A549 (cell line): ENCODE measurements around the gene RAPGEF5. TPM values are rescaled to one million over a fixed set of nuclear protein-coding genes. Genes with fewer than 3 reads are reported as not detected.

Experiments used
- ATAC-seq, 2 experiments: fragments of 200-7000 bp in 1 of 2; fragments of >200 bp in 1 of 2; cut with Nextera tagmentation in 1 of 2; cut with Tn5 transposase in 1 of 2; 3 replicates each; pipeline versions ENCODE4 v1.8.0 to v1.9.1; 2018 to 2020; ENCODE audit warnings: mild to moderate bottlenecking in 1 of 2, moderate library complexity in 1 of 2
- CTCF ChIA-PET: fragments of 300-600 bp; sonication (Branson Sonifier 250); formaldehyde crosslinking; extraction: SDS; loops from one replicate; lab custom pipeline; 2021; ENCODE audit warnings: antibody characterized with exemption, inconsistent platforms; lab: Yijun Ruan, JAX
- POLR2A ChIA-PET: fragments of 350-600 bp; formaldehyde crosslinking; extraction: SDS; loops from one replicate; lab custom pipeline; 2021; ENCODE audit warnings: antibody characterized with exemption, inconsistent platforms; lab: Yijun Ruan, JAX
- DNase-seq, 2 experiments: peaks; one replicate each; pipeline versions ENCODE4 v3.0.0 to v3.0.0-alpha.2; 2011 to 2016; ENCODE audit warnings: low read depth in 1 of 2, low spot score in 1 of 2
- FAIRE-seq: peaks from 2 replicates; lab custom pipeline; 2011; peaks lifted over from hg19 to GRCh38; lab: Jason Lieb, UNC
- H3K27ac ChIP-seq, 2 experiments: fragments of >200 bp; sonication (Bioruptor Twin); formaldehyde crosslinking; 3 replicates each; pipeline ENCODE4 v1.5.1; 2016 to 2017
- H3K4me1 ChIP-seq: fragments of >200 bp; sonication (Bioruptor Twin); formaldehyde crosslinking; 3 replicates; pipeline ENCODE4 v1.6.1; 2016
- H3K4me2 ChIP-seq: fragments of >200 bp; sonication (Bioruptor Twin); formaldehyde crosslinking; 3 replicates; pipeline ENCODE4 v1.6.1; 2016
- H3K4me3 ChIP-seq: fragments of >200 bp; sonication (Bioruptor Twin); formaldehyde crosslinking; 3 replicates; pipeline ENCODE4 v1.5.1; 2016
- H3K9me3 ChIP-seq: fragments of >200 bp; sonication (Bioruptor Twin); formaldehyde crosslinking; 3 replicates; pipeline ENCODE4 v1.6.1; 2016
- BCL3 ChIP-seq: fragments of >200 bp; sonication (Bioruptor Twin); formaldehyde crosslinking; IDR thresholded peaks from 3 replicates; pipeline ENCODE4 v1.6.1; 2016
- BHLHE40 ChIP-seq: IDR thresholded peaks from 2 replicates; pipeline ENCODE4 v1.6.1; 2012; ENCODE audit warnings: low read depth, low read length, inconsistent platforms
- E2F6 ChIP-seq: IDR thresholded peaks from 2 replicates; pipeline ENCODE4 v1.6.1; 2012; ENCODE audit warnings: low read depth, borderline replicate concordance
- ELK1 ChIP-seq: fragments of 150-350 bp; IDR thresholded peaks from 2 replicates; pipeline ENCODE4 v1.6.1; 2014; ENCODE audit warnings: low read depth, mild to moderate bottlenecking, low read length
- FOSL2 ChIP-seq, 2 experiments: fragments of 450-650 bp in 1 of 2; fragments of >200 bp in 1 of 2; sonication (Bioruptor Twin) in 1 of 2; formaldehyde crosslinking; IDR thresholded peaks; 2 replicates each; pipeline versions ENCODE4 v1.5.0 to v1.6.1; 2016 to 2020; ENCODE audit warnings: mild to moderate bottlenecking in 1 of 2, moderate library complexity in 1 of 2
- FOXS1 ChIP-seq: fragments of 250-450 bp; sonication (Bioruptor Pico); IDR thresholded peaks from 2 replicates; pipeline ENCODE4 v1.5.0; 2020; ENCODE audit warnings: mild to moderate bottlenecking, moderate library complexity
- HDAC2 ChIP-seq: fragments of 200-600 bp; sonication (generic); IDR thresholded peaks from 2 replicates; pipeline ENCODE4 v1.6.1; 2016
- HOXB5 ChIP-seq: fragments of 250-450 bp; sonication (Bioruptor Pico); IDR thresholded peaks from 2 replicates; pipeline ENCODE4 v1.5.0; 2020; ENCODE audit warnings: mild to moderate bottlenecking, moderate library complexity
- NPAS2 ChIP-seq: fragments of 250-450 bp; sonication (Bioruptor Pico); IDR thresholded peaks from 2 replicates; pipeline ENCODE4 v1.8.0; 2022; ENCODE audit warnings: mild to moderate bottlenecking, moderate library complexity, borderline replicate concordance
- RAD21 ChIP-seq, 2 experiments: fragments of >200 bp in 1 of 2; sonication (Bioruptor Twin) in 1 of 2; formaldehyde crosslinking in 1 of 2; IDR thresholded peaks in 1 of 2; conservative IDR thresholded peaks in 1 of 2; 2 replicates in 1 of 2; 3 replicates in 1 of 2; pipeline ENCODE4 v1.6.1; 2012 to 2018; ENCODE audit warnings: inconsistent platforms in 1 of 2
- RARB ChIP-seq: fragments of 250-450 bp; sonication (Bioruptor Pico); IDR thresholded peaks from 2 replicates; pipeline ENCODE4 v1.8.0; 2021; ENCODE audit warnings: mild to moderate bottlenecking, moderate library complexity
- SMC3 ChIP-seq: fragments of >200 bp; sonication (Bioruptor Twin); formaldehyde crosslinking; IDR thresholded peaks from 3 replicates; pipeline ENCODE4 v1.6.1; 2018; ENCODE audit warnings: inconsistent platforms
- TP53 ChIP-seq: fragments of 250-450 bp; sonication (Bioruptor Pico); IDR thresholded peaks from 2 replicates; pipeline ENCODE4 v1.5.0; 2021; ENCODE audit warnings: mild to moderate bottlenecking, moderate library complexity
- ZNF302 ChIP-seq: fragments of 250-450 bp; sonication (Bioruptor Pico); IDR thresholded peaks from 2 replicates; pipeline ENCODE4 v1.9.0; 2021; ENCODE audit warnings: inconsistent platforms, mild to moderate bottlenecking, moderate library complexity
- WGBS: methylation state at CpG from one replicate; pipeline ENCODE4 v1.1.6; 2017; ENCODE audit errors: missing lambda C conversion rate; 5-methylcytosine and 5-hydroxymethylcytosine counted together
- polyA plus RNA-seq, 4 experiments: library from polyadenylated mRNA; depleted of rRNA in 3 of 4; stranded (reverse); fragments of >200 nt; fragmentation: RNase III in 1 of 4; extraction: RNeasy Plus Mini Kit Qiagen cat#74134 plus additional on column Dnase treatment in 1 of 4; gene quantifications; 2 replicates in 3 of 4; 3 replicates in 1 of 4; pipeline ENCODE4 v1.2.3, GENCODE V29; 2011 to 2017
- TF ChIP-seq, protein P1 (sequence below): fragments of 200-600 bp; sonication (generic); IDR thresholded peaks from 2 replicates; pipeline ENCODE4 v1.6.1; 2016; ENCODE audit warnings: antibody characterized with exemption, mild to moderate bottlenecking, moderate library complexity
- TF ChIP-seq, protein P2 (sequence below): fragments of >200 bp; sonication (Bioruptor Twin); formaldehyde crosslinking; IDR thresholded peaks from 2 replicates; pipeline ENCODE4 v1.6.1; 2016

Gene RAPGEF5
- polyA plus RNA-seq, 2 of the 4 experiments (the other 2 are of a cell fraction) = 0.03 to 0.14 TPM

DNA sequence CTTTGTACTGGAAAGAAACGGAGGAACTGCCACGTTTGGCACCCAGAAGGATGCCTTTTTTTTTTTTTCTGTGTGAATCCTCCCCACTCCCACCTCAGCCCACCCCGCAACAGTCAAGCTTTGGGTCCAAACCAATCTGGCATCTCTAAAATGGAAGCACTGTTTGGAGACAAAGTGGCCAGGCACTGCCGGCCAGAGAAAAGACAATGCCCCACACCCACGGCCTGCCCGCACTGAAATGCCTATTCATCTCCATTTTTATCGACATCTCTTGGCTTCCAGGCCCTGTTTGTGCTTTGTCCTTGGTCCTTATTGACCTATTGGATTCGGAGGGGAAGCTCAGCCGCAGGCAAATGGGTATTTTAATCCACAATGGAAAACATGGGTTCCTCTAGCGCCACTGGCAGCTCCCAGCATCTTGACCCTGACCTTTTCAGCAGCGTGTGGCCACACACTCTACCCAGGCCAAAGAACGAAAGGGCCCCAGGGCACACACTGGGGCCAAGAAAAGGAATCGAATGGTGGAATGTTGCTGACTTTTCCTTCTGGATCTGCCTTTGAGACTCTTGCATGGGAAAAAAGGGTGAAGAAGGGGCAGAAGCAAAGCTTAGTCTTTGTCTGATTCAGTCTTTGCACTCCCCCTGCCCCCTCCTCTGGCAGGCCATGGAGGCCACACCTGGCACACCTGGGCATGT, 248.7 kb downstream of the RAPGEF5 start:
- ChIA-PET POLR2A (no interaction called here), CTCF (interaction anchor here (0.8 to 4.4 kb wide), 5 partner anchors 62 to 393 kb away, joined by 3 to 82 read pairs (median 30); partner anchors contain the start of gene STEAP1B)
- Histone ChIP-seq H3K4me1 (no peaks in the 10 kb centered on the region), H3K4me2 (no peak overlapping the region), H3K4me3 (no peak overlapping the region), H3K9me3 (no peaks in the 10 kb centered on the region), H3K27ac (no peak overlapping the region)
- TF ChIP-seq FOXS1 (CRISPR knock-in tag) (no peak), ZNF302 (CRISPR knock-in tag) (no peak), FOSL2 (IDR thresholded peaks at IDR 0.05) (no peak), FOSL2 (CRISPR knock-in tag; IDR thresholded peaks at IDR 0.05) (no peak), BHLHE40 (no peak), TP53 (CRISPR knock-in tag) (no peak), BCL3 (no peak), SMC3 (no peak), HDAC2 (no peak), RAD21 (conservative IDR thresholded peaks at IDR 0.05 in 1 of 2, IDR thresholded peaks at IDR 0.05 in 1 of 2) (no peak), ELK1 (no peak), E2F6 (no peak)
- no peak for ATAC-seq
- DNase-seq = no peak
- FAIRE-seq = no peak
- WGBS = 21% methylated on average over 13 of the region's 13 CpGs

GRCh38 chr7:22105550-22105949, 251.4 kb downstream of the RAPGEF5 start:
- no peak for DNase-seq
- Histone ChIP-seq H3K4me1 (no peaks in the 10 kb centered on the region), H3K9me3 (no peaks in the 10 kb centered on the region), H3K4me3 (no peak overlapping the region), H3K4me2 (no peak overlapping the region), H3K27ac (no peak overlapping the region)
- no peak for TF ChIP-seq HOXB5 (CRISPR knock-in tag)
- TF ChIP-seq ZNF302 (CRISPR knock-in tag) = no peak
- no peak for TF ChIP-seq NPAS2 (CRISPR knock-in tag)
- TF ChIP-seq E2F6 = no peak
- TF ChIP-seq RARB = no peak
- TF ChIP-seq, protein P1, sequence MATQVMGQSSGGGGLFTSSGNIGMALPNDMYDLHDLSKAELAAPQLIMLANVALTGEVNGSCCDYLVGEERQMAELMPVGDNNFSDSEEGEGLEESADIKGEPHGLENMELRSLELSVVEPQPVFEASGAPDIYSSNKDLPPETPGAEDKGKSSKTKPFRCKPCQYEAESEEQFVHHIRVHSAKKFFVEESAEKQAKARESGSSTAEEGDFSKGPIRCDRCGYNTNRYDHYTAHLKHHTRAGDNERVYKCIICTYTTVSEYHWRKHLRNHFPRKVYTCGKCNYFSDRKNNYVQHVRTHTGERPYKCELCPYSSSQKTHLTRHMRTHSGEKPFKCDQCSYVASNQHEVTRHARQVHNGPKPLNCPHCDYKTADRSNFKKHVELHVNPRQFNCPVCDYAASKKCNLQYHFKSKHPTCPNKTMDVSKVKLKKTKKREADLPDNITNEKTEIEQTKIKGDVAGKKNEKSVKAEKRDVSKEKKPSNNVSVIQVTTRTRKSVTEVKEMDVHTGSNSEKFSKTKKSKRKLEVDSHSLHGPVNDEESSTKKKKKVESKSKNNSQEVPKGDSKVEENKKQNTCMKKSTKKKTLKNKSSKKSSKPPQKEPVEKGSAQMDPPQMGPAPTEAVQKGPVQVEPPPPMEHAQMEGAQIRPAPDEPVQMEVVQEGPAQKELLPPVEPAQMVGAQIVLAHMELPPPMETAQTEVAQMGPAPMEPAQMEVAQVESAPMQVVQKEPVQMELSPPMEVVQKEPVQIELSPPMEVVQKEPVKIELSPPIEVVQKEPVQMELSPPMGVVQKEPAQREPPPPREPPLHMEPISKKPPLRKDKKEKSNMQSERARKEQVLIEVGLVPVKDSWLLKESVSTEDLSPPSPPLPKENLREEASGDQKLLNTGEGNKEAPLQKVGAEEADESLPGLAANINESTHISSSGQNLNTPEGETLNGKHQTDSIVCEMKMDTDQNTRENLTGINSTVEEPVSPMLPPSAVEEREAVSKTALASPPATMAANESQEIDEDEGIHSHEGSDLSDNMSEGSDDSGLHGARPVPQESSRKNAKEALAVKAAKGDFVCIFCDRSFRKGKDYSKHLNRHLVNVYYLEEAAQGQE = no peak
- TF ChIP-seq, protein P2, sequence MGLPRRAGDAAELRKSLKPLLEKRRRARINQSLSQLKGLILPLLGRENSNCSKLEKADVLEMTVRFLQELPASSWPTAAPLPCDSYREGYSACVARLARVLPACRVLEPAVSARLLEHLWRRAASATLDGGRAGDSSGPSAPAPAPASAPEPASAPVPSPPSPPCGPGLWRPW = no peak
- ATAC-seq = no peak
- ChIA-PET CTCF (interaction anchor here (3.1 to 3.9 kb wide), 2 partner anchors 8 to 385 kb away, joined by 17 to 22 read pairs; no protein-coding TSS in a partner anchor), POLR2A (no interaction called here)
- FAIRE-seq = no peak
- WGBS = 73% methylated on average over 7 of the region's 7 CpGs
